Ovary (tissue), 3 donors: ENCODE results near the gene PLEKHM3.

Experiments used
- CTCF ChIP-seq, 3 donors: fragments of 450-650 bp in 2 of 3; fragments of 200-600 bp in 1 of 3; IDR thresholded peaks; one replicate each; pipeline versions ENCODE4 v1.5.1 to v1.8.0; 2016 to 2022; ENCODE audit warnings: antibody characterized with exemption in 3 of 3, mild to moderate bottlenecking in 1 of 3
- EP300 ChIP-seq: sonication (generic); formaldehyde crosslinking; IDR thresholded peaks from one replicate; pipeline ENCODE4 v1.6.1; 2017; ENCODE audit warnings: antibody characterized with exemption
- POLR2A ChIP-seq: fragments of 450-650 bp; IDR thresholded peaks from one replicate; pipeline ENCODE4 v1.6.1; 2017; ENCODE audit warnings: antibody characterized with exemption, mild to moderate bottlenecking, moderate library complexity
- donor health status: DM: no; HTN: no; CAD: no.

GRCh38 chr2:207885010-207885409 is 140.3 kb downstream of the PLEKHM3 start:
- TF ChIP-seq CTCF (IDR thresholded peaks at IDR 0.05) (no peak), EP300 (no peak), POLR2A (no peak)
